ENCODE measurements around the gene DGCR8.

- TF ChIP-seq EZH2 (IDR thresholded peaks at IDR 0.05; ENCODE audit: insufficient read depth, poor library complexity, severe bottlenecking) (no peak), EZH2phosphoT487 (IDR thresholded peaks at IDR 0.05; ENCODE audit: insufficient read depth, low read depth) (no peak)
Observed at GRCh38 chr22:20112623-20113511, 32.8 kb downstream of the DGCR8 start.

Data from GM23248 (cell line).